ENCODE data around the gene VAMP1. TPM values are rescaled to one million over a fixed set of nuclear protein-coding genes. Genes with fewer than 3 reads are reported as not detected.
"Not testable (repeated sequence)": the region's sequence is repeated elsewhere in the genome, so short reads cannot be mapped to it uniquely, and the experiment has no call there.

Gene VAMP1
- total and polyA plus RNA-seq, 9 donors = 4.6 to 16.2 (median 9.2) TPM

- Histone ChIP-seq H3K36me3 (ENCODE audit: control insufficient read depth, insufficient read depth, low read length) (peaks cover 15% of the 10 kb centered on the region), H3K4me1 (ENCODE audit: control insufficient read depth, insufficient read depth, low read length) (no peaks in the 10 kb centered on the region), H3K27me3 (ENCODE audit: control insufficient read depth, insufficient read depth, low read length) (no peaks in the 10 kb centered on the region), H3K4me3 (ENCODE audit: low read length) (no peak overlapping the region), H3K27ac (ENCODE audit: low read length) (no peak overlapping the region), H3K9me3 (replicated peaks; ENCODE audit: control insufficient read depth, low read depth, low read length) (no peaks in the 10 kb centered on the region)
- no CpG with 5 or more reads among the region's 1 CpG for WGBS (ENCODE audit: insufficient coverage)
- DNase-seq = no peak
Observed at GRCh38 chr12:6440391-6440790, 30.1 kb downstream of the VAMP1 start.

GRCh38 chr12:6438345-6438744 is 32.1 kb downstream of the VAMP1 start:
- WGBS (ENCODE audit: insufficient coverage) = 74% methylated on average over 6 of the region's 12 CpGs
- Histone ChIP-seq H3K4me1 (ENCODE audit: control insufficient read depth, insufficient read depth, low read length) (no peaks in the 10 kb centered on the region), H3K36me3 (ENCODE audit: control insufficient read depth, insufficient read depth, low read length) (peaks cover 4% of the 10 kb centered on the region), H3K4me3 (ENCODE audit: low read length) (no peak overlapping the region), H3K27ac (ENCODE audit: low read length) (no peak overlapping the region), H3K9me3 (replicated peaks; ENCODE audit: control insufficient read depth, low read depth, low read length) (no peaks in the 10 kb centered on the region), H3K27me3 (ENCODE audit: control insufficient read depth, insufficient read depth, low read length) (no peaks in the 10 kb centered on the region)
- DNase-seq = no peak

DNA sequence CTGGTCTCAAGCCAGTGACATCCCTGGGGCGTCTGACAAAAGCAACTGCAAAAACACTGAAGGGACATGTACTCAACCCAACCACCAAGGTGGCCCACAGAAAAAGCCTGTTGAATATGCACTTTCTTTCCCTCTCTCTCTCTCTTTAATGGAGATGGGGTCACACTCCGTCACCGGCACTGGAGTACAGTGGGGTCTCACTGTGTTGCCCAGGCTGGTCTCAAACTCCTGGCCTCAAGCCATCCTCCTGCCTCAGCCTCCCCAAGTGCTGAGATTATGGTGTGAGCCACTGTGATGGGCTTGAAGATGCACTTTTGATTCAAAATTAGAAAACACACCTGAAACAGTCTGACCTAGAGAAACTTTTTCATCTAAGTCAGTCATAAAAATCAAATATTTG is 32.9 kb downstream of the VAMP1 start:
- no peak for DNase-seq
- Histone ChIP-seq H3K27ac (ENCODE audit: low read length) (no peak overlapping the region), H3K9me3 (replicated peaks; ENCODE audit: control insufficient read depth, low read depth, low read length) (no peaks in the 10 kb centered on the region), H3K36me3 (ENCODE audit: control insufficient read depth, insufficient read depth, low read length) (peaks cover 4% of the 10 kb centered on the region), H3K4me1 (ENCODE audit: control insufficient read depth, insufficient read depth, low read length) (no peaks in the 10 kb centered on the region), H3K27me3 (ENCODE audit: control insufficient read depth, insufficient read depth, low read length) (no peaks in the 10 kb centered on the region), H3K4me3 (ENCODE audit: low read length) (no peak overlapping the region)
- WGBS (ENCODE audit: insufficient coverage) = no CpG with 5 or more reads among the region's 3 CpGs

DNA sequence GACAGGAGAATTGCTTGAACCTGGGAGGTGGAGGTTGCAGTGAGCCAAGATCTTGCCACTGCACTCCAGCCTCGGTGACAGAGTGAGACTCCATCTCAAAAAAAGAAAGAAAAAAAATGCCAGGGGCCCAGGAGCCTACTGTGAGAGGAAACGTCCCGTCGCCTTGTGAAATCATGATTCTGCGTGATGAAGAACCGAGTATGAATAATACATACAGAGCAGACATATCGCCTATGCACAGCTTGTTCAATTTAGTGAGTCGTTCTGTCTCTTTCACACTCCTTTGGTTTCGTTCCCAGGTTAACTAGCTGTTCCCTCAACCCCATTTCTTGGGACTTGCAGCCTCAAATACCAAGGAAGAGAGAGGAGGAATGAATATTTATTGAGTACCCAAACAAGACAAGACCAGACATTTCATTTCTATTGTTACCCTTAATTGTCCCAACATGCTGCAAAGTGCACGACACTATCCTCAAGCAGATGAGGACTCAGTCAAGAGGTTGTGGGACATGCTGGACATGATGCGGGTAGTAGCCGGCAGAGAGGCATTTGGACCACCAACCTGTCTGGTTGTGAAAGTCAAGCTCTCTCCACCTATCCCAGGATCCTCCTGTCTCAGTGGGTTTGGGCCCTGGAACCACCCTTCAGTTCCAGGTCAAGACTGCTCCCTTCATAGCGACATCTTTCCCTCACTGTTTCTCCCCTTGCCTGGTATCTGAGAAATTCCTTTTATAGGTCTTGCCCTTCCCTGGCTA is 34.3 kb downstream of the VAMP1 start:
- Histone ChIP-seq H3K4me3 (ENCODE audit: low read length) (no peak overlapping the region), H3K9me3 (replicated peaks; ENCODE audit: control insufficient read depth, low read depth, low read length) (no peaks in the 10 kb centered on the region), H3K27me3 (ENCODE audit: control insufficient read depth, insufficient read depth, low read length) (no peaks in the 10 kb centered on the region), H3K36me3 (ENCODE audit: control insufficient read depth, insufficient read depth, low read length) (peaks cover 4% of the 10 kb centered on the region), H3K27ac (ENCODE audit: low read length) (no peak overlapping the region), H3K4me1 (ENCODE audit: control insufficient read depth, insufficient read depth, low read length) (no peaks in the 10 kb centered on the region)
- WGBS (ENCODE audit: insufficient coverage) = 90% methylated on average over 10 of the region's 13 CpGs
- DNase-seq = no peak

DNA sequence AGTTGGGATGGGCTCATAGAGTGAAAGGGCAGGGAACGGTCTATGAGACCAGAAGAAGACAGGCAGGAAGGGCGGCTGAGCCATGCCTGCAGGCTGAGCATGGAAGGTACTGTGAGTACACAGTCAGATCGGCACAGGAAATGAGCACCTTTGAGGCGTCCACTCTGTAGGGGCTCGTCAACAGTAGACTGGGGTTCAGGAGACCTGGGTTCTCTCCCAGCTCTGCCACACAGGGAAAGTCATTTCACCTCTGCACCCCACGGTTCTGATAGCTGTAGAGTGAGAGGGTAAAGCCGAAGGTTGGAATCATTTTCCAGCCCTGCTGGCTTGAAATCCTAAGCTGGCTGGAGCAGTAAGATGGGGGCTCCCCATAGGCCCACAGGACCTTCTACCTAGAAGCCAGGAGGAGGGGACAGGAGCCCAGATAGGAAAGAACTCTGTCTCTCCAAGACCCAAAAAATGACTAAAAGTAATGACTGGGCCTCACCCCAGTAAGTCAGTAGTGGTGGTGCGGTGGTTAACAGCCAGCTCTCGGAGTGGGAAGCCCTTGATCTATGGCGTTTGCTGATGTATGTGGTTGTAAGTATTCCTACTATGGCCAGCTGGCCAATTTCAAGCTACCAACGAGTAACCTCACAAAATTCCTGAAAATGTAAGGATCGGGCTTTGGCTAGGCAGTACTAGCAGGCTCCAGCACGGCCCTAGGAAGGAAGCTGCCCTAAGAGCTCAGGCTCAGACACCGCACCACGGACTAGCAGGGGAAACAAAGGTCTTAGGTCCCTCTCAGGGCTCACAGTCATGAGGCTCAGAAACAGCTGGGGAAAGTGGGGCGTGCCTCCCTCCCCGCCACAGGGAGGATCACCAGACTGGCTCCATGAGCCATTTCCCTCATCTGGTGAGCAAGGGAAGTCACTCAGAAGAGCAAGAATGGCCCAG is 36.0 kb downstream of the VAMP1 start:
- peaks cover 10% of the 10 kb centered on the region for H3K4me1 ChIP-seq (ENCODE audit: control insufficient read depth, insufficient read depth, low read length)
- H3K36me3 ChIP-seq (ENCODE audit: control insufficient read depth, insufficient read depth, low read length) = peaks cover 2% of the 10 kb centered on the region
- H3K27me3 ChIP-seq (ENCODE audit: control insufficient read depth, insufficient read depth, low read length) = no peaks in the 10 kb centered on the region
- no peaks in the 10 kb centered on the region for H3K9me3 ChIP-seq (replicated peaks; ENCODE audit: control insufficient read depth, low read depth, low read length)
- DNase-seq = no peak
- 70% methylated on average over 10 of the region's 17 CpGs for WGBS (ENCODE audit: insufficient coverage)
- no peak overlapping the region for H3K27ac ChIP-seq (ENCODE audit: low read length)
- H3K4me3 ChIP-seq (ENCODE audit: low read length) = no peak overlapping the region

DNA sequence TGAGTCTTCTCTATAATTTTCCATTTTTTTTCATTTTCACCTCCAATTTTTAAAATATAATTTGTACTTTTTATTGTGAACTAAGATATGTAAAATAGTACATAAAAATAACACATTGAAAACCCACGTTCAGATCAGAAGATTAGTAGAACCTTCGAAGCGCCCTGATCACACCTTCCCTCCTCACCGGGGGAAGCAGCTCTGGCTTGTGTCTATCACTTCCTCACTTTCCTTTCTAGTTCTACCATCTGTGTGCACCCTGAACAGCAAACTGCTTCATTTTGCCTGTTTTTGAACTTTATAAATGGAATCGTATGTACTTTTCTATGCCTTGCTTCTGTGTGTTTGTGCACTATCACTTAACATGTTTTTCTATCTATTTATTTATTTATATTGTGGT is 37.5 kb downstream of the VAMP1 start:
- Histone ChIP-seq H3K36me3 (ENCODE audit: control insufficient read depth, insufficient read depth, low read length) (no peaks in the 10 kb centered on the region), H3K27me3 (ENCODE audit: control insufficient read depth, insufficient read depth, low read length) (no peaks in the 10 kb centered on the region), H3K9me3 (replicated peaks; ENCODE audit: control insufficient read depth, low read depth, low read length) (no peaks in the 10 kb centered on the region), H3K4me1 (ENCODE audit: control insufficient read depth, insufficient read depth, low read length) (peaks cover 10% of the 10 kb centered on the region), H3K4me3 (ENCODE audit: low read length) (no peak overlapping the region), H3K27ac (ENCODE audit: low read length) (no peak overlapping the region)
- no peak for DNase-seq
- WGBS (ENCODE audit: insufficient coverage) = 80% methylated on average over 2 of the region's 5 CpGs

DNA sequence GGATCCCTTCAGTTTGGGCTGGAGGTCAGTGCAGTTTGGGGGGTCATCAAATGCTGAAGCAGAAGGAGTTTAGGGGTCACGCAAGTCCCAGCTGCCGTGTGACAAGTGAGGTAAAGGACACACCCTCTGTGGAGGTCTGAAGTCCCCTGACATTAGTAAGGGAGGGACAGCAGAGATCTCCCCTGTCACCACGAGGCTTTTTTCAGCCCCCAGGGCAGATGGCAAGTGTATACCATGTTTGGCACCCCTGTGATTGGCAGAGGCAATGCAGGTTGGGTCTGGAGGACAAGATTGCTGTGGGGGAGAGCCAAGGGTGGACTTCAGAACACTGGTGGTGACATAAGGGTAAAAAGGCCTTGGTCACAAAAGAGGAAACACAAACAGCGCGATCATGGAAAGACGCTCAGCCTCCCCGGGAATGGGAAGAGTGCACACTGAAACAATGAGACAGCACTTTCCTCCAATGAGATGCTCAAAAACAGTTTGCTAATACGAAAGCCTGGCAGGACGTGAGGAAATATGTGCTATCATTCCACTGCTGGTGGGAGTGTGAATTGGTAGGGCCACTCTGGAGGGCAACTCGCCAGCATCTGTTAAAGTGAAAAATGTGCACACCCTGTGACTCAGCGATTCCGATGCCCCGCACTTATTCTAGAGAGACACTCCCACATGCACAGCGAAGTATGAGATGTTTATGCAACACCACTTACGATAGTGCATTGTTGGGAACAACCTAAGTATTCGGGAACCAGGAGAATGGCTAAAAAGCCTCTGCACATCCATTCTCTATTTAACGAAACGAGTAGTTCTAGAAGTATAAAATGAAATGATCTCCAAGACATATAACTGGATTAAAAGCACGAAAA is 40.1 kb downstream of the VAMP1 start:
- 41% methylated on average over 9 of the region's 19 CpGs for WGBS (ENCODE audit: insufficient coverage)
- peaks cover 10% of the 10 kb centered on the region for H3K4me1 ChIP-seq (ENCODE audit: control insufficient read depth, insufficient read depth, low read length)
- H3K27ac ChIP-seq (ENCODE audit: low read length) = peak overlapping the region; percentile 36
- DNase-seq = peak; percentile 82
- no peaks in the 10 kb centered on the region for H3K27me3 ChIP-seq (ENCODE audit: control insufficient read depth, insufficient read depth, low read length)
- no peak overlapping the region for H3K4me3 ChIP-seq (ENCODE audit: low read length)
- H3K9me3 ChIP-seq (replicated peaks; ENCODE audit: control insufficient read depth, low read depth, low read length) = no peaks in the 10 kb centered on the region
- H3K36me3 ChIP-seq (ENCODE audit: control insufficient read depth, insufficient read depth, low read length) = no peaks in the 10 kb centered on the region

GRCh38 chr12:6428326-6428725 is 42.2 kb downstream of the VAMP1 start:
- no peaks in the 10 kb centered on the region for H3K9me3 ChIP-seq (replicated peaks; ENCODE audit: control insufficient read depth, low read depth, low read length)
- no CpG with 5 or more reads among the region's 3 CpGs for WGBS (ENCODE audit: insufficient coverage)
- no peak overlapping the region for H3K27ac ChIP-seq (ENCODE audit: low read length)
- no peak for DNase-seq
- H3K4me3 ChIP-seq (ENCODE audit: low read length) = no peak overlapping the region
- H3K4me1 ChIP-seq (ENCODE audit: control insufficient read depth, insufficient read depth, low read length) = peaks cover 14% of the 10 kb centered on the region
- no peaks in the 10 kb centered on the region for H3K27me3 ChIP-seq (ENCODE audit: control insufficient read depth, insufficient read depth, low read length)
- no peaks in the 10 kb centered on the region for H3K36me3 ChIP-seq (ENCODE audit: control insufficient read depth, insufficient read depth, low read length)

- H3K4me3 ChIP-seq (ENCODE audit: low read length); H3K9me3 ChIP-seq (replicated peaks; ENCODE audit: control insufficient read depth, low read depth, low read length); H3K27ac ChIP-seq (ENCODE audit: low read length); H3K27me3 ChIP-seq (ENCODE audit: control insufficient read depth, insufficient read depth, low read length); DNase-seq; H3K36me3 ChIP-seq (ENCODE audit: control insufficient read depth, insufficient read depth, low read length): not testable (repeated sequence)
- 76% methylated on average over 3 of the region's 10 CpGs for WGBS (ENCODE audit: insufficient coverage)
- H3K4me1 ChIP-seq (ENCODE audit: control insufficient read depth, insufficient read depth, low read length) = peaks cover 14% of the 10 kb centered on the region
Observed at GRCh38 chr12:6427796-6428195, 42.7 kb downstream of the VAMP1 start.
